NCI-H146 treated with DMSO at 0.1 percent for 48 hours (cell line): ENCODE results near the gene CADPS.
"Not testable (repeated sequence)": the region's sequence is repeated elsewhere in the genome, so short reads cannot be mapped to it uniquely, and the experiment has no call there.

Experiments used
- DNase-seq: peaks from one replicate; lab custom pipeline; 2025; ENCODE audit not compliant: unreplicated experiment; lab: John Stamatoyannopoulos, UW

CADPS gene

GRCh38 chr3:62602129-62602770 lies 273.0 kb downstream of the CADPS start:
- no peak for DNase-seq

DNA sequence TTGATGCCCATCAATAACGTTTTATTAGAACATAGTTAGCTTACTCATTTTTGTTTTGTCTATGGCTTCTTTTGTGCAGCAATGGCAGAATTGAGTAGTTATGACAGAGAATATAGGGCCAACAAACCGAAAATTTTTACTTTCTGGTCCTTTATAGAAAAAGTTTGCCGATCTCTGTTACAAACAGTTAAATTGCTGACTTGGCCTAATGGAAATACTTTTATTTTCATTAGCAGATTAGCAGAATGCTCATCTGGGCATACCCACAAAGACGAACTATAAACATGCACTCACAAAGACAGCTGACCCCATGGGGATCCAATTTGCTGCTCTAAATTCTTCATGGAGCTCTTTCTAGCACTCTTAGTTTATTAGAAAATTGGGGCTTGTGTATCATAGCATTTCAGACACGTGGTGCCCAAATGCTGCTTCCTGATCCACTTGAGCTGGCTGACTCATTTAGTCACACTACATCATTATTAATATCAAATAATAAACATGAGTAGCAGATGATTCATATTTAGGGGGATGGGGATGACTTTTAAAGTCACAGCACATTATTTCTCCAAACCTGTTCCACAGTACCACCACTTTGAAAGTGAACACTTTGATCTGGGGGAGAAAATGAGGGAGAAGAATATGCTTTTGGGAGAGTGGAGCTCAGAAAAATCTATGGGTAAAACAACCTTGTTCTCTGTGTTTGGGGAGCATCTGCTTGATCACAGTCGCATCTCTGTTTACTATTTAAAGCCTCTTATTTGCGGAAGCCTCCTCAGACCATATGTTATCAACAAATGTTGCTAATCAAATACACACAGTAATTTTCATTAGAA lies 273.8 kb downstream of the CADPS start:
- DNase-seq: no peak

DNA sequence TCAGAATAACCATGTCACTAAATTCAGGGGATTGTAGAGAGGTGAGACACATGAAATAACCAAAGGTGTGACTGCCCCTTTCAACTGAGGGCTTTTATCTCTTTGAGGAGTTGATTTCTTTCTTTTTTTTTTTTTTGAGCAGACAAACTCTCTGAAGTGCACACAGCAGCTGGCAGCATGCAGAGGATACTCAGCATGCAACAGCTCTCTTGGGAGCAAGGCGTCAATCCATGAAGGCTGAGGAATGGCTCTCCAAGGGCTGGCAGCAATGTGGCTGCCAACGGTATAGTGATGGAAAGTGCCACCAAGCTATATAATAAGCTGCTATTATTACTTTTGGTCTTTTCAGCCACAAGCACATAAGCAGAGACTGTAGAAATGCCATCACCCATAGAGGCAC lies 275.2 kb downstream of the CADPS start:
- no peak for DNase-seq

- DNase-seq: no peak
Measured at GRCh38 chr3:62597491-62597890, 277.7 kb downstream of the CADPS start.

- no peak for DNase-seq
Measured at GRCh38 chr3:62592408-62592807, 282.8 kb downstream of the CADPS start.

DNA sequence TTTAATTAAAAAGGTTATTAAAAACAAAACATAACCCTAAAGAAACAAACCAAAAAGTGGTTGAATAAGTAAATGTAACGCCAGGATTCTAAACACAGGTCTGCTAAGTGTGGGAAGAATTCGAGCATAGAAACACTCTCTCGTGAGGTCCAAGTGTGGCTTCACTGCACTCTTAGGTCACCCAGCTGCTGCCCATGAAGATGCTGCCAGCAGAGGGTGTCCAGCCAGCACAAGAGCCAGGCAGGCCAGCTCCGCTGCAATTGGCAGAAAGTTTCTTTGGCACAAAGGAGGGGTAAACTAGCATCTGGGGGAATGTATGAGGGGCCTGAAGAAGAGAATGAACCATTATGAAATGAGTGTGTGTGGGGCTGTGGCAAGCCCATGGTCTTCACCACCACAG lies 286.1 kb downstream of the CADPS start:
- DNase-seq: no peak

- no peak for DNase-seq
Measured at GRCh38 chr3:62587579-62588031, 287.6 kb downstream of the CADPS start.

DNA sequence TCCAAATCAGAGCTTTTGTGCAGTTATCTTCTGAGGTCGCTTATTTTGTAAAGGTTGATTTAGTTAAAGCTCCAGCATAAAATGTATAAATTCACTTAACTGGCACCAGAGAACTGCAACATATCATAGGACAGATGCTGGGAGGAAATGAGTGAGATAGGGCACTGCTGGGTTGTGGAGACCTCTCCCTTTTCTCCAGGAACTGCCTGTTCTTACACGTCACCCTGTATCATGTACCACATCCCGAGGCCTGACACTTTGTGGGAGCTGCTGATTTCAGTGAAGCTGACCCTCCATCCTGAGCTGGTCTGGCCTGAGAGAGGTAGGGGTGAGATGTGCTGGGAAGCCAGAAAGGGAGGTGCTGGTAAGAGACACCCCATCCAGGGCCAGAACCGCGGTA lies 288.0 kb downstream of the CADPS start:
- no peak for DNase-seq

- DNase-seq: no peak
Measured at GRCh38 chr3:62586356-62586755, 288.9 kb downstream of the CADPS start.

DNA sequence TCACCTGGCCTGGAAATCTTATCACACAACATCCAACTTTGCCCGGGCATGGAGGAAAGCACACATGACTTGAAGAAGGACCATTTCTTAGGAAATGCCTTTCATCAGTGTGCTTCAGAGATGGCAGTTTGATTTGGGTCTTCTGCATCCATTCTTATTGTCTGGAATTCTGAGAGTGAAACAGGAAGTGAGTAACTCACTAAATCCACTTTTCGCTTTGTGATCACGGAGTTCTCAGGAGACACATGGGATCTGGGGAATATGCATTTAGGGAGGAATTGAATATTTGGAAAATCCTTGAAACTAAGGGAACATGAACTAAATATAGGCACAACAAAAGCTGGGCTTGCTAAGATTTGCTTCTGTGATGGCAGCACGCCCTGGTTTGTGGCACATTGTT lies 289.4 kb downstream of the CADPS start:
- no peak for DNase-seq

DNA sequence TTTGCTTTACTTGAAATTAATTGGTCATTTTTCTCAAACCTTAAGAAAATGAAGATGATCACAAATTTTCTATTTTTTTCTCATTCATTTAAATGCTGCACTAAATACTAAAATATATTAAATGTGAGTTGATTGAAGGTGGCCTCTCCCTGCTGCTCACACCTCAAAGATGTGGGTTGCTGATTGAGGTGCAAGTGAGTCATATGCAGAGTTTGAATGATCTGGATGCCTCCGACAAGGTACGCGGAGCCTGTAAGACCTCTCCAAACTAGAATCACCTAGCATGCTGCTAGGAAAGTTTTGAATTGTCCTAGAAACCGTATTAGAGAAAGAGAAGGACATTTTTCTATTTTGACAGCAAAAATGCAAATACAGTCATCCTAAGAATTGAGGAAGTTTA lies 290.6 kb downstream of the CADPS start:
- no peak for DNase-seq

DNA sequence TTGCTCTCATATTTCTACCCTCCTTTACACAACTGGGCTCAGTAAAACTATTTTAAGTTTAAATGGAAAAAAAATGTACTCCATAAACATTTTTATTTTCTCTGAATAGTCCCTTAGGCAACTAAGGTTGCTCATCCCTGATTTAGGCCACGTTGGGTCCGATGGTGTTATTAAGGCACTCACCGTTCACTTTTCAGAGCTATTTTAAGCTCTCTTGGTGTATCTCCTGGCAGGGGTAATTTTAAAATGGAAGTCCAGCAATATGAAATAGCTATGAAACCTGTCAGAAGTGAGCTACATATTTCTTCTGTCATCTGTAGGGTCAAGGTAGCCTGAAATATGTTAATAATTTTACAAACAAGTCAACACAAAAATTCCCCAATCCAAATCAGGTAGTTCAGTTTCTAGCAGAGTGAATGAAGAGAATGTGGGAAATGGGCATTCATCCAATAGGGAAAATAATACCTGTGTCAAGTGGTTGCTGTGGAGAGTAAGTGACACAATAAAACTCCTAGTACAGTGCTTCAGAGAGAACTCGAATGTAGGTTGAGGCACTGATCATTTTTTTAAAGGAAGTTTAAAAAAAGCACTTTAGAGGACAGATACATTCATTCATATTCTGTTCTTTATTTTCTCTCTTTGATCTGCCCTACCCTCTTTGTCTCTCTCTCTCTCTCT lies 292.6 kb downstream of the CADPS start:
- no peak for DNase-seq

DNA sequence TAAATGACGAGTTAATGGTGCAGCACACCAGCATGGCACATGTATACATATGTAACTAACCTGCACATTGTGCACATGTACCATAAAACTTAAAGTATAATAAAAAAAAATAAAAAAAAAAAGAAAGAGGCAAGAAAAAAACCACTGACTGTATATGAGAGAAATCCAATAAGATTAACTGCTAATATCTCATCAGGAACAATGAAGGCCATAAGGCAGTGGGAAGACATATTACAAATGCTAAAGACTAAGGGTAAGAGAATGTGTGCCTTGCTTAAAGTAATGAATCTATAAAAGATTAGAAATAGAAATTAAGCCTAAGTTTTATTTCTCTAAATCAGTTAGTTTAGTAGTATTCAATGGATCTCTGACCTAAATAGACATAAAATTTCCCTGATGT lies 294.7 kb downstream of the CADPS start:
- not testable (repeated sequence) for DNase-seq

DNA sequence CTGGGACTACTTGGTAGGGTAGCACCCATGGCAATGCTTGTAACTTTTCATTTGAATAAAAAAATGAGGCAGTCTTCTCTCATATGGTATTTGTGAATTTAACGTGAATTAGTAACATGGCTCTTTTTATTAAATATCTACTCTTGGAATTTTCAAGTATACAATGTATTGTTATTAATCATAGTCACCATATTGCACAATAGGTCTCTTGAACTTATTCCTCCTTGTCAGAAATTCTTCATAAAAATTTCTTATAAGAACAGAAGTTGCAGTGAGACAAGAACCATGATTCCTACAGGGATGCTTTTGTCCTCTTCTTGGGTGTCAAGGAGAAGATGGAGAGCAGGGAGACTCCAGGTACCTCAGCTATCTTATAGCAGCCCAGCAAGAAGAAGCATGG lies 298.1 kb downstream of the CADPS start:
- no peak for DNase-seq

DNA sequence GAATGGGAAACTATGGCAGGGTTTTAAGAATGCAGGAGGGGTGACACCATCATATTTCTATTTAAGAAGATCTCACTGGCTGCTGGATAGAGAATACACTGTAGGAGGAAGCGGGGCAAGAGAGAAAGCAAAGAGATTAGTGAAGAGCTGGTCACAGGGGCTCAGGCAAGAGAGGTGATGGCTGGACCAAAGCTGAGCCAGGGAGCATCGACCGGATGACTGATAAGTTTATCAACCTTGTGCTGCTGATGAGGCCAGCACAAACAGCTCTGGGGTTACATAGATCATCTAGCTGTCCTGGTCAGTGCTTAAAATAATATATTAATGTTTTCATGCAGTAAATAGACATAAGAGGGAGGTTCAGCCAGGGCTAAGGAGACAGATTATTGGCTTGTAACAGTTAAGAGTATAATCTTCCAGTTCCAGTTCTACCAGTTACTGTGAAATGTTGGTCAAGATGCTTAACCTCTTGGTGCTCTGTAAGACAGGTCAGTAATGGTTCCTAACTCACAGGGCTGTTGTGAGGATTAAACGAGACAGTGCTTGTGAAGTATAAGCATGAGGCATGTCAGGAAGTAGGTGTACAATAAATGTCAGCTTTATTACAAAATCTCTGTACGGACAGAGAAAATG lies 300.8 kb downstream of the CADPS start:
- no peak for DNase-seq

DNA sequence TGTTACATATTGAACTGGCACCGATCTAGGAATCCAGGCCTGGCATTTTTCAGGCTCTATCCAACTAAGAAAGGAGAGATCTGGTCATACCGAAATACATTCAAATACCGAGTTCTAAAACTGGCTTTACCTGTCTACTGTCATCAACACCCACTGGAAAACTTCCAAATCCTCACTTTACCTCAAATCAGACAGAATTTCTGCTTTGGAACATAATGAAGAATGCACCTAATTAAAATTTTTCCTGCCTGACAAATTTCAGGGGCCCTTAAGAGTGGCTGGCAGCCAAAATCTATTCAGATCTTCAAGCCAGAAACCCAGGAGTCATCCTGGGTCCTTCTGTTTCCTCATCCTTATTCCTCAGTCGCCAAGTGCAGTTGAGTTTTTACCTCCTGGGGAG lies 303.3 kb downstream of the CADPS start:
- no peak for DNase-seq

GRCh38 chr3:62570888-62571287 lies 304.3 kb downstream of the CADPS start:
- no peak for DNase-seq

DNA sequence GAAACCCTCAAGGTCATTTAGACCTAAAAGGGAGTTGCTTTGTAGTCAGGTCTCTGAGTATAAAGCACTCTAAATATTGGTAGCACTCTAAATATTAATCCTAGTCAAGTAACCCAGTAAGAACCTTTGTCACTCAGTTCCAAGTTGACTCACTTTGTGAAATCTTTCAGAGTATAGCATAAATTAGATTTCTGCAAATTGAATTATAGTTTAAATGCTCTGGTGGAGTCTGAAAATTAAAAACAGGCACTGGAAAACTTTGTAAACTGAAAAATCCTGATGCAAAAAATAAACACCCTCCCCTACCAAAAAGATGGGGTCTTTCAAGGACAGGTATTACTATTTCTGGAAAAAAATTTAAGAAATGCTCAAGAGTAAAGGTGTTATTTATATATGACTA lies 305.6 kb downstream of the CADPS start:
- DNase-seq: no peak

GRCh38 chr3:62567097-62568021 lies 307.9 kb downstream of the CADPS start:
- DNase-seq: no peak

- no peak for DNase-seq
Measured at GRCh38 chr3:62566022-62566557, 309.1 kb downstream of the CADPS start.
